Right cardiac atrium (tissue), 5 donors: ENCODE measurements around the gene BUB1B. TPM values are rescaled to one million over a fixed set of nuclear protein-coding genes. Genes with fewer than 3 reads are reported as not detected.
A peak's percentile ranks its signal among the peaks of the same experiment; 100 is the strongest.

Source experiments
- ATAC-seq, 2 donors: fragments of 200-7000 bp; cut with Tn5 transposase; one replicate each; pipeline versions ENCODE4 v1.8.0 to v1.9.1; 2020; ENCODE audit warnings: moderate library complexity in 2 of 2, mild to moderate bottlenecking in 1 of 2
- DNase-seq, 3 donors: peaks; one replicate each; pipeline ENCODE4 v3.0.0-alpha.2; 2020
- H3K27ac ChIP-seq: one replicate; pipeline ENCODE4 v1.5.1; 2013; ENCODE audit warnings: mild to moderate bottlenecking, low read length, control low read depth, moderate library complexity
- H3K27me3 ChIP-seq: one replicate; pipeline ENCODE4 v1.6.1; 2013; ENCODE audit not compliant: control insufficient read depth, insufficient read depth
- H3K4me1 ChIP-seq: one replicate; pipeline ENCODE4 v1.6.1; 2013; ENCODE audit warnings: low read length; ENCODE audit not compliant: control insufficient read depth, insufficient read depth
- H3K4me3 ChIP-seq: one replicate; pipeline ENCODE4 v1.5.1; 2013; ENCODE audit warnings: low read length, control low read depth
- H3K9me3 ChIP-seq: one replicate; pipeline ENCODE4 v1.6.1; 2013; ENCODE audit warnings: low read length; ENCODE audit not compliant: control insufficient read depth
- WGBS: extraction: QIAGEN DNeasy Blood & Tissue Kit; methylation state at CpG from one replicate; pipeline ENCODE4 v1.1.7; 2013; 5-methylcytosine and 5-hydroxymethylcytosine counted together
- intact Hi-C, 4 donors: fragments of 100-400 bp; cut with DNase I; formaldehyde crosslinking; loops; one replicate each; pipeline versions ENCODE4 v1.11.0 to v1.14.0; 2022 to 2023
- polyA plus RNA-seq: library from polyadenylated mRNA; stranded (reverse); fragments of 200-250 nt; gene quantifications from one replicate; pipeline ENCODE4 v1.2.3, GENCODE V29; 2013
- total RNA-seq, 4 donors: library from RNA; stranded (reverse); fragmentation: NEBNext Ultra II Directional; extraction: Animal tissue kit (Norgen Biotek cat#: 25700); gene quantifications; one replicate each; pipeline ENCODE4 v1.2.1, GENCODE V29; 2021
- donor health status: healthy with polysubstance abuse.
- donor health status: DM: no; HTN: yes; CAD: no.
- donor health status: DM: no; HTN: no; CAD: no.
- donor health status: DM: no; HTN: yes; CAD: no; lungs with severe emphysema.
- donor health status: DM: yes; HTN: yes; CAD: no.

Gene BUB1B
- total and polyA plus RNA-seq, 5 donors, result 0.18 to 1.8 (median 1.5) TPM; not detected in 1

- Histone ChIP-seq H3K27me3 (no peaks in the 10 kb centered on the region), H3K27ac (peak overlapping the region; percentile 81), H3K9me3 (no peaks in the 10 kb centered on the region), H3K4me3 (no peak overlapping the region), H3K4me1 (peaks cover 8% of the 10 kb centered on the region)
- ATAC-seq (no peak), DNase-seq (peak in 1 of 3 donors; percentile 37)
- WGBS, result 72% methylated on average over 13 of the region's 13 CpGs
- intact Hi-C loops, result no loop called here
Observed at GRCh38 chr15:40250771-40251483, 90.1 kb downstream of the BUB1B start.

- H3K4me3 ChIP-seq, result no peak overlapping the region
- intact Hi-C loops, result no loop called here
- H3K4me1 ChIP-seq, result peaks cover 8% of the 10 kb centered on the region
- H3K27ac ChIP-seq, result peak overlapping the region; percentile 81
- no peaks in the 10 kb centered on the region for H3K9me3 ChIP-seq
- H3K27me3 ChIP-seq, result no peaks in the 10 kb centered on the region
- 77% methylated on average over 10 of the region's 10 CpGs for WGBS
- peak in 2 of 3 donors; percentile 74 to 76 for DNase-seq
- peak in 1 of 2 donors; percentile 47 for ATAC-seq
Observed at GRCh38 chr15:40251486-40252140, 90.7 kb downstream of the BUB1B start.

GRCh38 chr15:40252141-40252437 lies 91.2 kb downstream of the BUB1B start:
- Histone ChIP-seq H3K27me3 (no peaks in the 10 kb centered on the region), H3K9me3 (no peaks in the 10 kb centered on the region), H3K27ac (peak overlapping the region; percentile 51), H3K4me3 (peak overlapping the region; percentile 50), H3K4me1 (peaks cover 8% of the 10 kb centered on the region)
- DNase-seq (peak in 1 of 3 donors; percentile 69), ATAC-seq (peak; percentile 5 to 7)
- 44% methylated on average over 27 of the region's 27 CpGs for WGBS
- intact Hi-C loops, result no loop called here

GRCh38 chr15:40252438-40253166 lies 91.7 kb downstream of the BUB1B start:
- Histone ChIP-seq H3K4me1 (peaks cover 8% of the 10 kb centered on the region), H3K27ac (peak overlapping the region; percentile 51), H3K4me3 (peak overlapping the region; percentile 50), H3K27me3 (no peaks in the 10 kb centered on the region), H3K9me3 (no peaks in the 10 kb centered on the region)
- ATAC-seq (peak; percentile 49), DNase-seq (peak; percentile 41 to 78 (median 69))
- WGBS, result 3% methylated on average over 82 of the region's 82 CpGs
- intact Hi-C loops, result no loop called here

- DNase-seq, result peak in 2 of 3 donors; percentile 4 to 35
- H3K4me1 ChIP-seq, result peaks cover 8% of the 10 kb centered on the region
- H3K4me3 ChIP-seq, result peak overlapping the region; percentile 50
- H3K27ac ChIP-seq, result no peak overlapping the region
- ATAC-seq, result peak in 1 of 2 donors; percentile 24
- intact Hi-C loops, result no loop called here
- H3K9me3 ChIP-seq, result no peaks in the 10 kb centered on the region
- WGBS, result 39% methylated on average over 28 of the region's 28 CpGs
- no peaks in the 10 kb centered on the region for H3K27me3 ChIP-seq
Observed at GRCh38 chr15:40253167-40253790, 92.4 kb downstream of the BUB1B start.

GRCh38 chr15:40254452-40254851 lies 93.6 kb downstream of the BUB1B start:
- Histone ChIP-seq H3K4me1 (peaks cover 8% of the 10 kb centered on the region), H3K27ac (no peak overlapping the region), H3K27me3 (no peaks in the 10 kb centered on the region), H3K4me3 (no peak overlapping the region), H3K9me3 (no peaks in the 10 kb centered on the region)
- no peak for DNase-seq
- intact Hi-C loops, result no loop called here
- 93% methylated on average over 3 of the region's 3 CpGs for WGBS
- no peak for ATAC-seq

- no peaks in the 10 kb centered on the region for H3K27me3 ChIP-seq
- ATAC-seq (no peak), DNase-seq (peak in 1 of 3 donors; percentile 16)
- intact Hi-C loops, result no loop called here
- no peak overlapping the region for H3K4me3 ChIP-seq
- no peaks in the 10 kb centered on the region for H3K9me3 ChIP-seq
- H3K27ac ChIP-seq, result no peak overlapping the region
- WGBS, result 71% methylated on average over 4 of the region's 4 CpGs
- H3K4me1 ChIP-seq, result peaks cover 6% of the 10 kb centered on the region
Observed at GRCh38 chr15:40255033-40255432, 94.2 kb downstream of the BUB1B start.

GRCh38 chr15:40256638-40257235 lies 95.9 kb downstream of the BUB1B start:
- Histone ChIP-seq H3K4me3 (no peak overlapping the region), H3K4me1 (peaks cover 6% of the 10 kb centered on the region), H3K27ac (no peak overlapping the region), H3K27me3 (no peaks in the 10 kb centered on the region), H3K9me3 (no peaks in the 10 kb centered on the region)
- DNase-seq, result peak in 1 of 3 donors; percentile 31
- ATAC-seq, result no peak
- WGBS, result 89% methylated on average over 17 of the region's 17 CpGs
- intact Hi-C loops, result no loop called here

GRCh38 chr15:40257656-40258450 lies 97.0 kb downstream of the BUB1B start:
- ATAC-seq (no peak), DNase-seq (peak in 1 of 3 donors; percentile 21)
- no peak overlapping the region for H3K27ac ChIP-seq
- no peaks in the 10 kb centered on the region for H3K27me3 ChIP-seq
- peaks cover 6% of the 10 kb centered on the region for H3K4me1 ChIP-seq
- intact Hi-C loops, result no loop called here
- WGBS, result 73% methylated on average over 9 of the region's 9 CpGs
- H3K9me3 ChIP-seq, result no peaks in the 10 kb centered on the region
- H3K4me3 ChIP-seq, result no peak overlapping the region

- Histone ChIP-seq H3K9me3 (no peaks in the 10 kb centered on the region), H3K4me3 (no peak overlapping the region), H3K27ac (no peak overlapping the region), H3K27me3 (no peaks in the 10 kb centered on the region), H3K4me1 (peaks cover under 1% of the 10 kb centered on the region)
- ATAC-seq (no peak), DNase-seq (peak in 1 of 3 donors; percentile 10)
- WGBS, result 57% methylated on average over 8 of the region's 8 CpGs
- intact Hi-C loops, result no loop called here
Observed at GRCh38 chr15:40258544-40258943, 97.7 kb downstream of the BUB1B start.
